Uterus (tissue), 2 donors: ENCODE data around the gene HDLBP.

Source experiments
- CTCF ChIP-seq, 4 experiments: fragments of 200-600 bp in 2 of 4; fragments of 450-650 bp in 2 of 4; sonication (generic) in 2 of 4; IDR thresholded peaks; one replicate each; pipeline ENCODE4 v1.5.1; 2016 to 2019; ENCODE audit warnings: antibody characterized with exemption in 4 of 4, mild to moderate bottlenecking in 2 of 4, moderate library complexity in 1 of 4
- POLR2A ChIP-seq, 2 donors: fragments of 450-650 bp; IDR thresholded peaks; one replicate each; pipeline ENCODE4 v1.6.1; 2016; ENCODE audit warnings: antibody characterized with exemption in 2 of 2, mild to moderate bottlenecking in 1 of 2, moderate library complexity in 1 of 2

GRCh38 chr2:241268716-241269445 lies 46.6 kb downstream of the HDLBP start:
- TF ChIP-seq POLR2A (IDR thresholded peaks at IDR 0.05) (no peak), CTCF (IDR thresholded peaks at IDR 0.05) (no peak)
